SKM-1 treated with dmso at 0.1 percent for 144 hours (cell line): ENCODE data around the gene TSPAN7.

Source experiments
- DNase-seq: peaks from one replicate; lab custom pipeline; 2025; ENCODE audit not compliant: unreplicated experiment; lab: John Stamatoyannopoulos, UW

The TSPAN7 gene

GRCh38 chrX:38583181-38583580, 21.8 kb downstream of the TSPAN7 start:
- no peak for DNase-seq

GRCh38 chrX:38594434-38594833, 33.1 kb downstream of the TSPAN7 start:
- no peak for DNase-seq

- DNase-seq, result no peak
Measured at GRCh38 chrX:38595801-38596200, 34.5 kb downstream of the TSPAN7 start.

GRCh38 chrX:38596939-38597338, 35.6 kb downstream of the TSPAN7 start:
- DNase-seq, result no peak

- DNase-seq, result no peak
Measured at GRCh38 chrX:38599796-38600755, 38.7 kb downstream of the TSPAN7 start.

GRCh38 chrX:38601866-38602265, 40.5 kb downstream of the TSPAN7 start:
- no peak for DNase-seq

GRCh38 chrX:38606821-38607220, 45.5 kb downstream of the TSPAN7 start:
- DNase-seq, result no peak

- peak; percentile 0 for DNase-seq
Measured at GRCh38 chrX:38607976-38608375, 46.6 kb downstream of the TSPAN7 start.

GRCh38 chrX:38610849-38611248, 49.5 kb downstream of the TSPAN7 start:
- DNase-seq, result no peak

GRCh38 chrX:38612281-38612680, 50.9 kb downstream of the TSPAN7 start:
- no peak for DNase-seq

GRCh38 chrX:38614485-38614884, 53.1 kb downstream of the TSPAN7 start:
- no peak for DNase-seq

- no peak for DNase-seq
Measured at GRCh38 chrX:38616904-38617303, 55.6 kb downstream of the TSPAN7 start.

- peak; percentile 4 for DNase-seq
Measured at GRCh38 chrX:38618180-38618579, 56.8 kb downstream of the TSPAN7 start.

GRCh38 chrX:38620623-38621022, 59.3 kb downstream of the TSPAN7 start:
- no peak for DNase-seq

GRCh38 chrX:38626296-38626695, 65.0 kb downstream of the TSPAN7 start:
- DNase-seq, result no peak

- peak; percentile 49 for DNase-seq
Measured at GRCh38 chrX:38627683-38628082, 66.3 kb downstream of the TSPAN7 start.

GRCh38 chrX:38628587-38628986, 67.2 kb downstream of the TSPAN7 start:
- DNase-seq, result no peak

- DNase-seq, result no peak
Measured at GRCh38 chrX:38632516-38632915, 71.2 kb downstream of the TSPAN7 start.

- no peak for DNase-seq
Measured at GRCh38 chrX:38634665-38635064, 73.3 kb downstream of the TSPAN7 start.

GRCh38 chrX:38636949-38637819, 75.8 kb downstream of the TSPAN7 start:
- no peak for DNase-seq

GRCh38 chrX:38638952-38639529, 77.7 kb downstream of the TSPAN7 start:
- DNase-seq, result no peak
